ENCODE data around the gene PIGU.

The PIGU gene

DNA sequence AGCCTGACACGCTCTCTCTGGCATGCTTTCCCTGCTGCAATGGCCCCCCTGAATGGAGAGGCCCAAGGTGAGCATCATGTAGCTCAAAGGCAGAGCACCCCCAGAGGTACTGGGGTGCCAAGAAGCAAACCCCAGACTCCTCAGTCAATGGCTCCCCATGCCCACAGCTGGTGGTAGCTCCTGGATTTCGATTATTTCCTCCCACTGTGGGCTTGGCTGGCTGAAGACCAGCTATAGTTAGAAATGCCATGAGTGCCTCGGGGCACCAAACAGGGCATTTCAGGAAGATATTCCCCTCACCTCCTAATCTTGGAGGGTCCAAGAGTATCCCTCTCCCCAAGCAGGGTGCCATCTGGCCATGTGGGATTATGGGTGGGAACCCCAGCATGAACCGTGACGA is 101.6 kb downstream of the PIGU start:
- DNase-seq: no peak

DNA sequence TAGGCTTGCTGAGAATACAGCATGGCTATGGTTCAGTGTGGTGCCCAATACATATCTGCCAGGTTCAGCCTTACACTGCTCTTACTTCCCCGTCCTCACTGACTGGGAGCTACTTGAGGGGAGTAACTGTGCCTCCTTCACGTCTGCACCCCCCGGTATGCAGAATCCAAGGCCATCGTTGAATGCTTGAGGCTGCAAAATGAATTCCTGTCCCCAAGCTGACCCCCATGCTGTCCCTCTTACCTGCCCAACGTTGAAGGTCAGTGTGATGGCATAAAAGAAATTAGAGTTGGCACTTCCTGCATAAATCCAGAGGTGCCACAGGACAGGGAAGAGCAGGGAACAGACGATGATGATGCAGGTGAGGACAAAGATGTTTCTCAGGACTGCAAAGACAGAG is 102.0 kb downstream of the PIGU start:
- DNase-seq: no peak

DNA sequence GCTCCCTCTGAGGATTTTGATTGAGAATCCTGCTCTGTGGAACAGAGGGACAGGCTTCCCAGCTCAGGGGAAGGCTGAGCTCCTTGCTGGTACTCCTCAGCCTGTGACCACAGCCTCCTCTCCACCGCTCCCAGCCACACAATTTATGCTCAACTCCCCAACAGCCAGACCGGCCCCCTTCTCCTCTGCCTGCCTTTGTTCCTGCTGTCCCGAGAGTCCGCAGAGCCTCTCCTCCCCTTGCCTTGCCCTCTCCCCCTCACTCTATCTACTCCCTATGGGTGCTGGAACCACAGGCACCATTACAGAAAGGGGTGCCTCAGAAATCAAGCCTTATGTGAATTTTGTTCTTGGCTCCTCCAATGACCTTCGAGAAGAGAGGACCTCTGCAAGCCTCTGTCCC is 102.5 kb downstream of the PIGU start:
- DNase-seq: no peak

DNA sequence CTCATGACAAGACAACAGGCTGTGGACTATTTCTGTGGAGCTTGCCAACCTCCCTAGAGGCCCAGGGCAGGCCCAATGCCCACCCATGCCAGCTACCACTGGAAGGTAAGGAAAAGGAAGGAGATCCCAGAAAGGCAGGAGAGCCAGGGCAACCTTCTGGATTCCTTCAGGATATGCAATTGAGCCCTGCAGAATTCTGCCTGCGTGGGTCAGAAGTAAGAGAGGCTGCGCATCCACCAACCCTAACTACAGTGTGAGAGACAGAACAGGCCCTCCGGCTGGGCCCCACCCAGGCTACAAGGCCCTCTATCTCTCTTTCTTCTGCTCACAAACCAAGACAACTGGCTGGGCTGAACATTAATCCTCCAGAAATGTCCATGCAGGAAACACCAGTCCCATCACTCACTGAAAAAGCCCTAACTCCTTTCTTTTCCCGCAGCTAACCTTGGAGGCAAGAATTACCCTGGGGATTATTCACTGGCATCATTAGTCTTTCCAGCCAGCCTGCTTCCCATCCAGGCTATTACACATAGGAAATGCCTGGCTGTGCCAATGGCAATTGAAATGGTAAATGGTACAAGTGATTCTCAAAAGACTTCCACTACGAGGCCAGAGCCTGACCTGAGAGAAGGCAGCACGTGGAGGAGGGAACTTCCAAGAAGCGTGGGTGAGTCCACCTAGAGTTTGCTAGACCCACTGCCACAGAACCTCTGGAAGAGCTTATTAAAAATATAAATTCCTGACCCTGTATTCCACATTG is 103.2 kb downstream of the PIGU start:
- peak; percentile 20 for DNase-seq

DNA sequence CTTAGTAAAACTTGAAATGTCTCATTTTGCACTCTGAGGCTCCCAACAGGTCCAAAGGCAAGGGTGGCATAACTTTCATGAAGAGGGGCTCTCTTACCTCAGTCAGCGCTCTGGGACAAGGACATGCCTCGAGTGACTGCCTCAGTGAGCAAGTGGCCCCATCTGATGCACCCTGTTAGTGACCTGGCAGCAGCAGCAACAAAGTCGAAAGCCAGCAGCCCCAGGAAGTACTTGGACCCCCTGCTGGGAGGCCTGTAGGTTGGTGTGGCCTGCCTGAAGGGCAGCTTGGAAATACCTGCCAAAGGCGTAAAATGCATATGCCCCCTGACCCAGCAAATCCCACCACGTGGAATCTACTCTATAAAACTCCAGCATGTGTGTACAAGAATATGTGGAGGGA is 105.1 kb downstream of the PIGU start:
- no peak for DNase-seq

DNA sequence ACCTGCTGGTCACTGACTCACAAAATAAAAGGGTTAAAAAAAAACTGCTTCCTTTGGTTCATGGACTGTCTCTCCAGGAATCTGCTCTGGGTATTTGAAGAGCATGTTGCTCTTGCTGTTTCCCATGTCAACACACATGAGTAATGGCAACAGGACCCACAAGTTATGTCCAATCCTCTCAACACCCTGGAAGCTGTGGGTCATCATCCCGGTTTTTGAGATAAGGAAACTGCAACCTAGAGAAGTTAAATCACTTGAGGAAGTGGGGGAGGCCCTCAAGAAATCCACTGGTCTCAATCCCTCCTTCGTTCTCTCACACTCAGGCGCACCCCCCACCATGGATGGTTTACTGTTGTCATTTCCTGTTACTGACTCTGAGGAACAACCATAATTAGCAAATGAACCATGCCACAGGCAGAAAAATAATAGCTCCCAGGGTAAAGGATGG is 106.0 kb downstream of the PIGU start:
- DNase-seq: peak; percentile 99

DNA sequence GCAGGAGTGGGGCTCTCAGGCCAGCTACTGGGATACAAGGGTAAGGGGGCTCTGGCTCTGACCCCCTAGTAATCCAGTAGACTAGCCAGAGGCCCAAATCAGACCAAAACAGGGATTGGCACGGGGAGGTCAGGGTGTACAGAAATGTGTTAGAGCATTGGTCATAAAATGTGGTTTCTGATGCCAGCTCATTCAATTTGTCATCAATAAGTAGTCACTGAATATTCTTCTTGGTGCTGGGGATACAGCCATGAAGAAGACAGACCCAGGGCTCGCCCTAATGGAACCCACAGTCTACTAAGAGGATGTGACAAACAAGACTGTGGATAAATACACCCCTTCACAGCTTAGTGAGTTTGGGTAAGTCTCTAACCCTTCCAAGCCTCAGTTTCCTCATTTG is 107.3 kb downstream of the PIGU start:
- DNase-seq: no peak

DNA sequence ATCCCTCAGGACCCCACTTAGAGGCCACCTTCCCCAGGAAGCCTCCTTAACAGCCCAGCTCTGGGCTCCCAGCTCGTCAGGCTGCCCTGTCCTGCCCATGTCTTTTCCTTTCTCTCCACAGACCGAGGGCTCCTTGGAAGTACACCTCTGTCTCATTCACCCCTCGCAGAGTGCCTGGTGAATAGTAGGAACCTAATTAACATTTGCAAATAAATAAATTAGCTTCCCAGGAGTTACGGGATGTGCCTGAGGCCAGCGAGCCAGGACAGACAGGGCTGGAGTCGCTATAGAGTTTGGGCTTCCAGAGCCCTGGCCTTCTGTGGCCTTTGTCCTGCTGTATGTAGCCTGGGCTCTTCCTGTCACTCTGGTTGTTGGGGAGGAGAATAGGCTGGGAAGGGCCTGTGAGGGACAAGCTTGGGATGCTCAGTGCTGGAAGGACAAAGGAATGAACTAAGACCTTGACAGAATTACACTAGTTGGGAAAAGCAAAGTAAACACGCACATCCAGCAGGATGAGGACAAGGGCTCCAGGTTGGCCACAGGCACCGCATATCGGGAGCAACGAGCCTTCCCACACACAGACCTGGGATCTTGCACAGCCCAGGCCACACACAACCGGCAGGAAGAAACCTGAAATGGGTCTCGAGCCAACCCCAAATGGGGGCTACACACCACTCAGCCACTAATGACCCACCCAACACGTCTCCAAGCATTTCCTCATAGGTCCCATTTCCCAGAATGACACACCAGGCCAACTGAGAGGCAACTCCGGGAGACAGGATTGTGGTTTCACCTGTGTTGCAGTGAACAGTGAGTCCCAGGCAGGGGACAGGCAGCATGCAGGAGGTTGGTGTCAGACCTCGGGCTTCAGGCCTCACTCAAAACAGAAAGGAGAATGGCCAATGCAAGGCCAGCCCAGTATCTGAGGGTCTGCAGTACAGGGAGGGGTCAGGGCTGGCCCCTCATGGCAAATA is 108.7 kb downstream of the PIGU start:
- no peak for DNase-seq

DNA sequence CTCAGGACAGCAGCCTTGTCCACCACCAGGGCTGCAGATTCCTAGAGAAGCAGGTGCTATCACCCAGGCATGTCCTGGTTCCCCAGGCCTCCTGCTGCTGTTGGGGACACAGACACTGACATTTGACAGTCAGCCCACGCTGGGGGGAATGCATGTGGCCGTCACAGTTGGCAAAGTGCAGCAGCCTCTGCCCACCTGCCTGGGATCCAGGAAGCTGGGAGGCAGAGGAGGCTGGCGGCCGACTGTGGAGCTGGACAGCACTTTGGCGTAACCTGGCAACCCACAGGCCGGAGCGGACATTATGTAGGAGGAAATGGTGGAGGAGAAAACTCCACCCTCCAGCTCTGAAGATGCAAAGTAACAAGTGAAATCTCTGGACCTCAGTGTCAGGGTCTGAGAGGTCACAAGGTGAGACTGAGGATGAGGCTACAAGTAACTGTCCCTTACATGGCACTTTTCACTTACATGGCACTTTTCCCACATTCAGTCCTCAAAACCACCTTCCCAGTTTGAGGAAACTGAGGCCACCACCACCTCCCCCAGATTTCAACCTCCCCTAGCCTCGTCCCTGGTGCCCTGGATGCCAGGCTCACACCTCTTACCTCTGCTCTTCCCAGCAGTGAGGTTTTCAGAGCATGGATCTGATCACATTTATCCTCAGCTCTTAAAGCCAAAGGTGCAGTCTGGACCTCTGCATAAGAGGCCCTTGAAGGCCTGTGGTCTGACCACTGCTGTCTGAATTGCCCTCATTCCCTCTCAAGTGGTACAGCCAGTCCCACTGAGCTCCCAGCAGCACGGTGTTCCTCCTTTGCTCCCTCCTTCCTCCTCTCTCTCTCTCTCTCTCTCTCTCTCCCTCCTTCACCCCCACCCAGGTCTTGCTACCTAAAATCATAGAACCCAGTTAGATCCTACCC is 109.7 kb downstream of the PIGU start:
- DNase-seq: no peak

DNA sequence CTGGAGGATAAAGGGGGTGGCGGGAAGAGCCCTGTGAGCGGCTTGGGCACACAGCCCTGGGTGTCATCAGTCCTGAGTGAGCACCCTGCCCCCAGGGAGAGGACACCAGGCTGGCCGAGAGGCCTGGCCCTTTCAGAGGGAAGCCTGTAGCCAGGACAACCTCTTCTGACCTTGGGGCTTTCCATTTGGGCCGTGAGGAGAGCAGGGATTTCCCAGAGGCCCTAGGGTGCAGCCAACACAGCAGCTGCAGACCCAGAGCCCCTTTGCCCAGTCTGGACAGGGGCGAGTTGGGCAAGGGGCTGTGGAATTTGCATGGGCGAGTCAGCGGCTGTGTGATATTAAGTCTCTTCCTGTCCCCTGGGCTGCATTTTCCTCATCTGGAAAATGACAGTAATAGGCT is 112.1 kb downstream of the PIGU start:
- no peak for DNase-seq

DNA sequence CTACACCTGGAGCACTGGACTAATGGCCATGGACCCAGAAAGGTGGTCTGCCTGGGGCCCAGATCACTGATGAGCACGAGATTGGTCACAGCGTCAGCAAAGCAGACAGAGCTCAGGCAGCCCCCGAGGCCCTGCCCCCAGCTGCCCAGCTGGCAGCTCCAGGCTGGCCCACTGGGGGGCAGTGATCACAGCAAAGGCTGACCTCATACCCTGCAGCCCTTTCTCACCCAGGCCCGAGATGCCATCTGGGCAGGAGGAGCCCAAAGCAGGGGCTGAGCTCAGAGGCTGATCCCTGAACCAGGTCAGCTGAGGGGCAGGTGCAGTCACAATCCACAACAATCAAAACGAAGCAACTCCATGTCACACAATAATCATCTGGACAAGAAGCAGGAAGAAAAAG is 114.3 kb downstream of the PIGU start:
- no peak for DNase-seq

DNA sequence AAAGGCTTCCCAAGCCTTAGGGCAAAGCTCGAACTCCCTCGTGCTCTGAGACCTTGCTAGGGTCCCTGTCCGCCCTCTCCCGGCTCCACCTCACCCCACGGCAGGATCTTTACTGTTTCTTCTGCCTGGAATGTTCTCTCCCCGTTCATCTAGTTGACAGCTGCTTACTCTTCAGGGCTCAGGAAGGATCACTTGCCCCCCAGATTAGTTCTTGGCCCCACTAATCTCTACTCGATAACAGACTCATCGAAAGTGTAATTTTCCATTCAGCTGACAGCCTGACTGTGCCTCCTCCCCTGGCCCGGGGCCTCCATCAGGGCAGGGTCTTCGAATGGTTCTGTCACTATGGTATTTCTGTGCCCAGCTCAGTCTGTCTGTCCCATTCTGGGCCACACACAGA is 115.2 kb downstream of the PIGU start:
- DNase-seq: no peak

DNA sequence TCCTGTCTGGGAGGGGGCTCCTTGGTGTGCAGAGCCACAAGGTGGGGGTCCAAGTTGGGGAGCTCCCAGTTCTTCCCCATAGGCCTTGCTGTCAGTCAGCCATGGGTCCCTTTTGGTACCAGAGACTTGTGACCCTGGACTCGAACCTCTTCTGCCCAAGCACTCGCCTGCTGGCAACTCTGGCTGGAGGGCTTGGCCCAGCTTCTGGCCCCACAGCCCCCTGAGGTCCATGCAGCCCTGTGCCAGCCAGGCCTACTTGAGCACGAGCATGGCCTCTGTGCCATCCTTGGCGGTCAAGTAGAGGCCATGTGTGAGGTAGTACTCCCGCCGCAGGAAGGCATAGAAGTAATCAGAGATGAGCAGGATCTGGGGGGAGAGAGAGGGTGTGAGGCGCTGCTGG is 116.3 kb downstream of the PIGU start:
- no peak for DNase-seq

DNA sequence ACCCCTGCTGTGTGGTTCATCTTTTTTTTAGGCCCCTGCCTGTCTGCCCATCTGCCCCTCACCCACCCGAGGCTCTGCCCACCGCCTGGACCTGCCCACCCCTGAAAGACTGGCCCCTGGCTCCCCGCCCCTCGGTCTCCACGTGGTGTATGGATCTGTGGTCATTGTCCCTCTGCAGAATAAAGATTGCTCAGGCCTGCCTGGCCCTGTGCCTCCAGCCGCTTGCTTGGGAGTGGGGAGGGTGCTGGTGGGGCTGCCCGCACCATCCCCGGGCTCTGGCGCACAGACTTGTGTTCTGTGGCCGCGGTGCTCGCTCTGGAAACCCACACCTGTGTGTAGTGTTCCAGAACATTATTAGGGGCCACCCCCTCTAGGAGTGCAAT is 116.8 kb downstream of the PIGU start:
- DNase-seq: no peak

DNA sequence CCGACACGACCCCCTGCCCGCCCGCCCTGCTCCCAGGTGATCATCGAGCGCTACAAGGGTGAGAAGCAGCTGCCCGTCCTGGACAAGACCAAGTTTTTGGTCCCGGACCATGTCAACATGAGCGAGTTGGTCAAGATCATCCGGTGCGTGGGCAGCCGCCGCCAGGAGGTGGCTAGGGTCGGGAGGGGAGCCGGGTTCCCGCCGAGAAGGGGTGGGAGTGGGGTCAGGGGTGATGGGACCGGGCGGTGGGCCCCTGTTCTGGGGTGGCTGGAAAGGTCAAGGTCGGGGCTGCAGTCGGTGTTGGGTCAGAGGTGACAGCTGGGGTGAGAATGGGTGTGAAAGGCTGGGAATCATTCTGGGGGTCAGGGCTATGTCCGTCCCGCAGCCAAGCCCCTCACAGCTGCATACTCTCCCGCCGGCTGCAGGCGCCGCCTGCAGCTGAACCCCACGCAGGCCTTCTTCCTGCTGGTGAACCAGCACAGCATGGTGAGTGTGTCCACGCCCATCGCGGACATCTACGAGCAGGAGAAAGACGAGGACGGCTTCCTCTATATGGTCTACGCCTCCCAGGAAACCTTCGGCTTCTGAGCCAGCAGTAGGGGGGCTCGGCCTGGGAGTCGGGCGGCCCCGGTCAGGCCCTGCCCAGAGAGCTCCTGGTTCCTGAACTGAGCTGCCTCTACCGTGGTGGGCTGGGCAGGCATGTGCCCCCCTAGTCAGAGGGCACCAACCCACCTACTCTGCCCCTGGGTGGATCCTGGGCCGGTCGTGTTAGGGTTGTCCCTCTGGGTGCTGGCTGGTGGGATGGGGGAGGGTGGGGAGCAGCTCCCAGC is 117.4 kb downstream of the PIGU start:
- DNase-seq: no peak

DNA sequence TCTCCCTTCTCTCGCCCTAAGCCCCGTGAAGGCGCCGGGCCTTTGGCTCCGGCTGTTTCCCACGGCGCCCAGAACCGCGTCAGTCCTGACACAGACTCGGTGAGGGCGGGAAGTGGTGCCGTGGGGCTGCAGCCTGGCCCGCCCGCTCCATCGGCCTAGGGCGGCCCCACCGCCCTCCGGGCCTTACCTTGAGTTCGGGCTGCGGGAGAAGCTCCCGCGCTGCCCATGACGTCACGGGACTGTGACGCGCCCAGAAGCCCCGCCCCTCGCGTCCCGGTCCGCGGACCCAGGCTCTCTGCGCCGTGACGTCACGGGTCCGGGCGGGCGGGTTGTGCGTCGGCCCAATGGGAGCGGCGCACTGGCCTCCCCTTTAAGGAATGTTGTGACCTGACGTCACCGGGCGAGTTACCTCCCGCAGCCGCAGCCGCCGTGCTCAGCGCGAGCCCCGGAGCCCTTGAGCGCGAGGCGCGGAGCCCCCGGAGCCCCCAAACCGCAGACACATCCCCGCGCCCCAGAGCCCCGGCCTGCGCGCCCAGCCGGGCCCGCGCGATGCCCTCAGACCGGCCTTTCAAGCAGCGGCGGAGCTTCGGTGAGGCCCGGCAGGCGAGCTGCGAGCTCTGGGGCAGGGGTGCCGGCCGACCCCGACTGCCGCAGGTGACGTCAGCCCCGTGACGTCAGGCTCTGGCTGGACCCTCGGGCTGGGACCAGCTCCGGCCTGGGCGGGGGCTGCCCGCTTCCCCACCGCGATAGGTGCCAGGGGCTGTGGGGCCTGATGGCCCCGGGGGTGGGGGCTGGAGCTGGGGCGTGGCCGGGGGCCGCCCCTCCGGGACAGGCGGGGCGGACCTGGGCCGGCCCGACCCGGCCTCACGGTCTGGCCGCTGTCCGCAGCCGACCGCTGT is 118.3 kb downstream of the PIGU start, which contains the start of gene MAP1LC3A:
Gene MAP1LC3A, plus strand, starts transcription at position 399 of the 899 bp plus-strand sequence. Its CDS starts 151 bp downstream, at position 550.
- DNase-seq: peak; percentile 78

DNA sequence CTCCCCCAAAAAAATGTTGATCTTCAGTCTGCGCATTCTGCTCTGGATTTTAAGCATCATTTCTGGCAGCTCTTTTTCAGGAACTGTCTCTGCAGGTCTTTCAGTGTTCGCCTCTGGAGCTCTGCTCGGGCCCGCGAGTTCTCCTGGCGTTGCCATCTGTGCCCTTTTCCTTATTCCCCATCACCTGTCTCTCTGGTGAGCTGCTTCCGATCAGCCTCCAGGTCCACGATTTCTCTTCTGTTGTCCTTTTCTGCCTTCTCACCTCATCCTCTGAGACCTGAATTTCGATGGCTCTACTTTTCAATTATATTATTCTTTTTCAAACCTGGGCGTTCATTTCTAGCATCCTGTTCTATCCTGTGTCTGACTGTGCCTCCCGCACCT is 119.0 kb downstream of the PIGU start:
- DNase-seq: no peak

DNA sequence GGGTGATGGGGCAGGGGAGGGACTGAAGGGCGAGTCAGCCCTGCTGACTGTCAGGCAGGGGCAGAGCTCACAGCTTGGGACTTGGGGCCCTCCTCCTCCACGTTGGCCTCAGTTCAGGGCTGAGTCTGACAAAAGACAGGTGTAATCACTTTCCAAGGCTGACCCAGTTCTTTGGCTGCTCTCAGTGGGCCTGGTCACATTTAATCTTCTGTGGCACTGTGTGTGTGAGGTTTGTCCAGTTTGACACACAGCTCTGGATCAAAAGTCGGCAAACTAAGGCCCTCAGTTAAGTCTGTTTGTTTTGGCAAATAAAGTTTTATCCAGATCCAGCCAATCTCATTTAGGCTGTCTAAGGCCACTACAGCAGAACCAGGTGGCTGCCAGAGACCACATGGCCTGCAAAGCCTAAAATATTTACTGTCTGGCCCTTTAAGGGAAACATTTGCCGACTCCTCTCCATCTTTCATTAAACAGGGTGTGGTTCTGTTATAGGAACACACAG is 123.5 kb downstream of the PIGU start:
- DNase-seq: no peak

DNA sequence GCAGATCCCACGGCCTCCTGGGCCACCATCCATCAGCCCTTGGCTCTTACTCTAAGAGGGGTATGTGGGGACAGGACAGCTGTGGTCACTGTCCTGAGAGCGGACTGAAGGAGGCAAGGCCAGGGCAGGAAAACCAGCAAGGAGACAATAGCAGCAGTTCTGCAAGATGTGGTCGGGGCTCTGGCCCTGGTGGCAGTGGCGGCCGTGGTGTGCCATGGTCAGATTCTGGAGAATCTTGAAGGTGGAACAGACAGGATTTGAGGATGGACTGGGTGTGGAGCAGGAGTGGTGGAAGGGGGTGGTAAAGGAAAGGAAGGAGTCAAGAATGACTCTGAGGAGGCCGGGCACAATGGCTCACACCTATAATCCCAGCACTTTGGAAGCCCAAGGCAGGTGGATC is 124.3 kb downstream of the PIGU start:
- no peak for DNase-seq

DNA sequence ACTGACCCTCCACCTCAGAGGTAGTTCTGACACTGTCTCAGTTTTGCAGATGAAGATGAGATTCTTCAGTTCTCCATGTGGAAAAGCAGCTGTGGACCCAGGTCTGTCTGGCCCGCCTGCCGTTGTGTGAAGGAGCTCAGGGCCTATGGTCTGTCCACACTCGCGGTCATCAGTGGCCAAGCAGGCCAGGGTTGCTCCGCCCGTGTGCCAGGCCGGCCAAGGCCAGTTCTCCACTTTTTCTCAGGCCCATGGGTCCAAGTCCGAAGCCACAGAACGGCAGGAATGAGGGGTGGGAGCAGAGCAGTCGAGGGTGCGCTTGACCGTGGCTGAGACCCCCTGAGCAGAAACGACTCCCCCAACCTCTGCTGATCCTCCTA is 127.0 kb downstream of the PIGU start:
- DNase-seq: peak; percentile 0

Data from NCI-H226 (cell line).